H1 (cell line): ENCODE measurements around the gene GRAP. TPM values are rescaled to one million over a fixed set of nuclear protein-coding genes. Genes with fewer than 3 reads are reported as not detected.

Experiments
- CTCF ChIA-PET: fragments of 300-600 bp; sonication (Branson Sonifier 250); formaldehyde crosslinking; loops from one replicate; lab custom pipeline; 2021; ENCODE audit not compliant: partially characterized antibody; lab: Charles Lee
- POLR2A ChIA-PET: fragments of 300-600 bp; sonication (Branson Sonifier 250); formaldehyde crosslinking; loops from one replicate; lab custom pipeline; 2021; ENCODE audit warnings: inconsistent platforms; ENCODE audit not compliant: partially characterized antibody; lab: Charles Lee
- DNase-seq, 2 experiments: peaks; one replicate each; pipeline versions ENCODE4 v3.0.0 to v3.0.0-alpha.2; 2010 to 2022; ENCODE audit warnings: low spot score in 2 of 2, low read depth in 1 of 2, mixed read lengths in 1 of 2
- FAIRE-seq: peaks from 2 replicates; lab custom pipeline; 2011; peaks lifted over from hg19 to GRCh38; lab: Jason Lieb, UNC
- H2AFZ ChIP-seq: 2 replicates; pipeline ENCODE4 v1.8.1; 2012; ENCODE audit warnings: low read length, inconsistent platforms
- H2AK5ac ChIP-seq: 2 replicates; pipeline ENCODE4 v1.6.1; 2013; ENCODE audit warnings: low read depth, low read length
- H2BK120ac ChIP-seq: replicated peaks from 2 replicates; pipeline ENCODE3; 2013; ENCODE audit warnings: low read depth, low read length, inconsistent platforms
- H2BK12ac ChIP-seq: 2 replicates; pipeline ENCODE4 v1.6.1; 2013; ENCODE audit warnings: low read depth, low read length
- H2BK15ac ChIP-seq: 2 replicates; pipeline ENCODE4 v1.6.1; 2013; ENCODE audit warnings: low read length
- H2BK20ac ChIP-seq: 2 replicates; pipeline ENCODE4 v1.6.1; 2013; ENCODE audit warnings: low read length
- H2BK5ac ChIP-seq: 2 replicates; pipeline ENCODE4 v1.6.1; 2013; ENCODE audit warnings: low read depth, low read length
- H3K14ac ChIP-seq: 2 replicates; pipeline ENCODE4 v1.6.1; 2013; ENCODE audit warnings: inconsistent platforms; ENCODE audit not compliant: insufficient read length
- H3K18ac ChIP-seq: 2 replicates; pipeline ENCODE4 v1.6.1; 2013; ENCODE audit warnings: low read length; ENCODE audit errors: extremely low read depth
- H3K23ac ChIP-seq: 2 replicates; pipeline ENCODE4 v1.6.1; 2013; ENCODE audit warnings: inconsistent platforms; ENCODE audit not compliant: insufficient read length
- H3K23me2 ChIP-seq: 2 replicates; pipeline ENCODE4 v1.6.1; 2013; ENCODE audit warnings: low read depth, low read length
- H3K27ac ChIP-seq: 2 replicates; pipeline ENCODE4 v1.6.1; 2011; ENCODE audit warnings: low read depth, low read length, inconsistent platforms
- H3K27me3 ChIP-seq, 4 experiments: replicated peaks in 1 of 4; 1 replicate in 1 of 4; 2 replicates in 3 of 4; pipeline versions ENCODE4 v1.6.1 to v1.8.1; 2011 to 2013; ENCODE audit warnings: low read length in 3 of 4, mild to moderate bottlenecking in 3 of 4, inconsistent platforms in 2 of 4, mixed read lengths in 2 of 4, moderate library complexity in 1 of 4; ENCODE audit not compliant: control insufficient read depth in 3 of 4, insufficient read depth in 3 of 4; ENCODE audit errors: extremely low read depth in 1 of 4
- H3K36me3 ChIP-seq, 4 experiments: 2 replicates each; pipeline versions ENCODE4 v1.6.1 to v1.8.1; 2011 to 2013; ENCODE audit warnings: mild to moderate bottlenecking in 4 of 4, low read length in 3 of 4, moderate library complexity in 2 of 4, control low read depth in 1 of 4, inconsistent platforms in 1 of 4; ENCODE audit not compliant: insufficient read depth in 4 of 4, control insufficient read depth in 2 of 4
- H3K4ac ChIP-seq: replicated peaks from 2 replicates; pipeline ENCODE3; 2013; ENCODE audit warnings: low read length, low read depth, mixed read lengths, inconsistent platforms; ENCODE audit not compliant: insufficient read length
- H3K4me1 ChIP-seq, 4 experiments: replicated peaks in 1 of 4; 1 replicate in 1 of 4; 2 replicates in 3 of 4; pipeline versions ENCODE4 v1.6.1 to v1.8.1; 2011 to 2013; ENCODE audit warnings: low read length in 3 of 4, inconsistent platforms in 2 of 4, mixed read lengths in 1 of 4; ENCODE audit not compliant: insufficient read depth in 4 of 4, control insufficient read depth in 3 of 4
- H3K4me2 ChIP-seq, 2 experiments: 2 replicates each; pipeline versions ENCODE4 v1.6.1 to v1.8.1; 2011 to 2013; ENCODE audit warnings: low read depth in 2 of 2, low read length in 2 of 2, control low read depth in 1 of 2, inconsistent platforms in 1 of 2, mild to moderate bottlenecking in 1 of 2; ENCODE audit not compliant: insufficient read depth in 1 of 2
- H3K4me3 ChIP-seq, 4 experiments: fragments of 200-600, 300-600 bp in 1 of 4; sonication (generic), shearing (Covaris generic), sonication (Bioruptor Twin) in 1 of 4; 2 replicates each; pipeline versions ENCODE4 v1.5.1 to v1.8.1; 2011 to 2016; ENCODE audit warnings: low read length in 4 of 4, low read depth in 3 of 4, control low read depth in 2 of 4, inconsistent platforms in 2 of 4, mild to moderate bottlenecking in 2 of 4, mixed read lengths in 1 of 4, moderate library complexity in 1 of 4; ENCODE audit not compliant: insufficient read depth in 2 of 4; ENCODE audit errors: extremely low read depth in 1 of 4
- H3K56ac ChIP-seq: replicated peaks from 2 replicates; pipeline ENCODE3; 2013; ENCODE audit warnings: low read depth, mild to moderate bottlenecking, mixed read lengths, low read length, inconsistent platforms; ENCODE audit not compliant: insufficient read length
- H3K79me1 ChIP-seq: 2 replicates; pipeline ENCODE4 v1.6.1; 2013; ENCODE audit warnings: low read depth, low read length, control low read depth
- H3K79me2 ChIP-seq, 2 experiments: 2 replicates each; pipeline versions ENCODE4 v1.6.1 to v1.8.1; 2012 to 2013; ENCODE audit warnings: low read length in 2 of 2, mild to moderate bottlenecking in 2 of 2, inconsistent platforms in 1 of 2; ENCODE audit not compliant: insufficient read depth in 2 of 2, control insufficient read depth in 1 of 2
- H3K9ac ChIP-seq, 4 experiments: replicated peaks in 1 of 4; 1 replicate in 1 of 4; 2 replicates in 3 of 4; pipeline versions ENCODE4 v1.6.1 to v1.8.1; 2011 to 2013; ENCODE audit warnings: low read depth in 3 of 4, low read length in 3 of 4, control low read depth in 2 of 4, mild to moderate bottlenecking in 2 of 4, moderate library complexity in 2 of 4, inconsistent platforms in 1 of 4; ENCODE audit errors: extremely low read depth in 1 of 4
- H3K9me3 ChIP-seq, 2 experiments: 2 replicates each; pipeline versions ENCODE4 v1.6.1 to v1.8.1; 2012 to 2013; ENCODE audit warnings: mild to moderate bottlenecking in 2 of 2, moderate library complexity in 2 of 2, control low read depth in 1 of 2, inconsistent platforms in 1 of 2, low read depth in 1 of 2, low read length in 1 of 2, mixed read lengths in 1 of 2; ENCODE audit not compliant: insufficient read depth in 2 of 2
- H4K20me1 ChIP-seq, 2 experiments: replicated peaks in 1 of 2; 2 replicates each; pipeline versions ENCODE3 to v1.8.1; 2011 to 2013; ENCODE audit warnings: inconsistent platforms in 2 of 2, low read length in 2 of 2, mild to moderate bottlenecking in 1 of 2; ENCODE audit not compliant: insufficient read depth in 2 of 2, control insufficient read depth in 1 of 2
- H4K5ac ChIP-seq: 2 replicates; pipeline ENCODE4 v1.6.1; 2013; ENCODE audit warnings: low read length, low read depth, mixed read lengths, inconsistent platforms; ENCODE audit not compliant: insufficient read length
- H4K8ac ChIP-seq: 2 replicates; pipeline ENCODE4 v1.8.0; 2013; ENCODE audit warnings: mild to moderate bottlenecking, moderate library complexity, low read length, inconsistent platforms; ENCODE audit not compliant: insufficient read depth; ENCODE audit errors: extremely low read depth
- H4K91ac ChIP-seq: replicated peaks from 2 replicates; pipeline ENCODE3; 2013; ENCODE audit warnings: low read length, mixed read lengths, inconsistent platforms; ENCODE audit not compliant: insufficient read length
- CHD2 ChIP-seq: IDR thresholded peaks from 2 replicates; pipeline ENCODE4 v1.6.1; 2012; ENCODE audit warnings: low read length, improper control_type of control experiment
- EGR1 ChIP-seq: IDR thresholded peaks from 2 replicates; pipeline ENCODE4 v1.6.1; 2011; ENCODE audit warnings: low read depth, low read length, borderline replicate concordance
- KDM1A ChIP-seq: fragments of 200-600, 300-600 bp; sonication (generic); IDR thresholded peaks from 2 replicates; pipeline ENCODE4 v1.7.1; 2016; ENCODE audit warnings: mild to moderate bottlenecking, low read length, borderline replicate concordance
- KDM5A ChIP-seq: fragments of 200-600 bp; IDR thresholded peaks from 2 replicates; pipeline ENCODE4 v1.7.1; 2012; ENCODE audit warnings: mild to moderate bottlenecking, low read length, inconsistent platforms, mixed read lengths
- NRF1 ChIP-seq: IDR thresholded peaks from 2 replicates; pipeline ENCODE4 v1.6.1; 2011; ENCODE audit warnings: mild to moderate bottlenecking, low read depth, low read length, improper control_type of control experiment
- RNF2 ChIP-seq: fragments of 200-900, 300-1000 bp; sonication (generic); IDR thresholded peaks from 2 replicates; pipeline ENCODE4 v1.7.1; 2016; ENCODE audit warnings: borderline replicate concordance, low read depth, mild to moderate bottlenecking, antibody characterized with exemption, low read length; ENCODE audit not compliant: poor library complexity, severe bottlenecking; ENCODE audit errors: missing control alignments
- SP4 ChIP-seq: IDR thresholded peaks from 2 replicates; pipeline ENCODE4 v1.6.1; 2012; ENCODE audit warnings: low read length, inconsistent platforms
- TAF7 ChIP-seq: optimal IDR thresholded peaks from 2 replicates; pipeline ENCODE3; 2011; ENCODE audit warnings: low read depth, mild to moderate bottlenecking, inconsistent platforms, low read length, moderate library complexity, borderline replicate concordance
- TCF12 ChIP-seq: IDR thresholded peaks from 2 replicates; pipeline ENCODE4 v1.6.1; 2011; ENCODE audit warnings: low read depth, mild to moderate bottlenecking, low read length
- WGBS, 2 experiments: shearing (Covaris generic) in 1 of 2; methylation state at CpG; one replicate each; pipeline versions ENCODE4 v1.1.6 to v1.1.7; 2013 to 2015; ENCODE audit warnings: low lambda C conversion rate in 2 of 2, mixed read lengths in 2 of 2, inconsistent platforms in 1 of 2, low coverage in 1 of 2, missing lambda C conversion rate in 1 of 2; ENCODE audit not compliant: insufficient replicate concordance in 2 of 2, insufficient coverage in 1 of 2, insufficient read length in 1 of 2; ENCODE audit errors: extremely low coverage in 1 of 2, missing lambda C conversion rate in 1 of 2; 5-methylcytosine and 5-hydroxymethylcytosine counted together
- polyA plus RNA-seq, 7 experiments: library from polyadenylated mRNA; depleted of rRNA in 3 of 7; stranded (reverse) in 5 of 7; unstranded in 2 of 7; fragments of >200 nt in 5 of 7; fragments of 200-250 nt in 2 of 7; gene quantifications; 1 replicate in 5 of 7; 2 replicates in 1 of 7; 4 replicates in 1 of 7; pipeline versions ENCODE4 v1.2.1 to v1.2.3, GENCODE V29; 2011 to 2013; ENCODE audit warnings: missing spikeins in 2 of 7, mixed read lengths in 2 of 7
- total RNA-seq: library from RNA; stranded (reverse); fragmentation: NEBNext Ultra II Directional; extraction: Animal tissue kit (Norgen Biotek cat#: 25700); gene quantifications from 2 replicates; pipeline ENCODE4 v1.2.1, GENCODE V29; 2021
- TF ChIP-seq, protein P1 (sequence below): IDR thresholded peaks from 2 replicates; pipeline ENCODE4 v1.6.1; 2012; ENCODE audit warnings: low read length, inconsistent platforms

GRAP gene
- total and polyA plus RNA-seq, 2 of the 8 experiments (the other 6 are each of a cell fraction or from before 2014, with no cell fraction given): 0.18 to 0.24 TPM

- Histone ChIP-seq H2AK5ac (no peak overlapping the region), H3K9ac (no peak overlapping the region), H4K20me1 (no peaks in the 10 kb centered on the region), H3K4me1 (peaks cover 0 to 6% (median 0%) of the 10 kb centered on the region in 4 experiments; a peak in 1 of 7 replicates), H3K79me1 (no peaks in the 10 kb centered on the region), H2BK12ac (0 out of 2 replicates have a peak overlapping the region, but pooled peaks have one; percentile 55), H4K5ac (no peak overlapping the region), H3K79me2 (no peaks in the 10 kb centered on the region), H2BK15ac (no peak overlapping the region), H3K27me3 (no peaks in the 10 kb centered on the region; a peak in 1 of 7 replicates), H3K14ac (no peak overlapping the region), H3K27ac (no peak overlapping the region), H2BK5ac (no peak overlapping the region), H3K23me2 (no peaks in the 10 kb centered on the region), H3K4me2 (no peak overlapping the region), H4K8ac (no peak overlapping the region; the same call in 1 of the 2 replicates), H3K9me3 (no peaks in the 10 kb centered on the region), H2BK120ac (no peak overlapping the region), H3K4ac (no peak overlapping the region), H2BK20ac (no peak overlapping the region), H3K18ac (no peak overlapping the region; the same call in 1 of the 2 replicates), H2AFZ (no peak overlapping the region), H3K36me3 (no peaks in the 10 kb centered on the region), H3K4me3 (no peak overlapping the region), H4K91ac (no peak overlapping the region), H3K23ac (no peak overlapping the region), H3K56ac (no peak overlapping the region)
- 90% methylated on average over 24 of the region's 27 CpGs; no CpG with 5 or more reads in 1 of the 2 experiments for WGBS, 2 experiments
- FAIRE-seq (no peak), DNase-seq (no peak)
- POLR2A ChIA-PET: no interaction called here
- CTCF ChIA-PET: interaction anchor here (1.3 to 5.1 kb wide), 3 partner anchors 21 to 394 kb away, joined by 3 to 49 read pairs (median 5); no protein-coding TSS in a partner anchor
- no peak for TF ChIP-seq EGR1
- TF ChIP-seq TAF7: no peak
- no peak for TF ChIP-seq TCF12
- TF ChIP-seq, protein P1, sequence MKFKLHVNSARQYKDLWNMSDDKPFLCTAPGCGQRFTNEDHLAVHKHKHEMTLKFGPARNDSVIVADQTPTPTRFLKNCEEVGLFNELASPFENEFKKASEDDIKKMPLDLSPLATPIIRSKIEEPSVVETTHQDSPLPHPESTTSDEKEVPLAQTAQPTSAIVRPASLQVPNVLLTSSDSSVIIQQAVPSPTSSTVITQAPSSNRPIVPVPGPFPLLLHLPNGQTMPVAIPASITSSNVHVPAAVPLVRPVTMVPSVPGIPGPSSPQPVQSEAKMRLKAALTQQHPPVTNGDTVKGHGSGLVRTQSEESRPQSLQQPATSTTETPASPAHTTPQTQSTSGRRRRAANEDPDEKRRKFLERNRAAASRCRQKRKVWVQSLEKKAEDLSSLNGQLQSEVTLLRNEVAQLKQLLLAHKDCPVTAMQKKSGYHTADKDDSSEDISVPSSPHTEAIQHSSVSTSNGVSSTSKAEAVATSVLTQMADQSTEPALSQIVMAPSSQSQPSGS: no peak
- TF ChIP-seq KDM1A: no peak
- TF ChIP-seq SP4: no peak
- TF ChIP-seq KDM5A: no peak
- TF ChIP-seq NRF1: no peak
- TF ChIP-seq RNF2: no peak
- no peak for TF ChIP-seq CHD2
These were observed 27.5 kb downstream of the GRAP start for GRCh38 chr17:19019041-19019941.
